Measurements from ENCODE around the gene GPN2. TPM values are rescaled to one million over a fixed set of nuclear protein-coding genes. Genes with fewer than 3 reads are reported as not detected.
"Not testable (repeated sequence)": the region's sequence is repeated elsewhere in the genome, so short reads cannot be mapped to it uniquely, and the experiment has no call there.

The GPN2 gene
- total RNA-seq, 1 donor from 2014 or later: 14.6 TPM

DNA sequence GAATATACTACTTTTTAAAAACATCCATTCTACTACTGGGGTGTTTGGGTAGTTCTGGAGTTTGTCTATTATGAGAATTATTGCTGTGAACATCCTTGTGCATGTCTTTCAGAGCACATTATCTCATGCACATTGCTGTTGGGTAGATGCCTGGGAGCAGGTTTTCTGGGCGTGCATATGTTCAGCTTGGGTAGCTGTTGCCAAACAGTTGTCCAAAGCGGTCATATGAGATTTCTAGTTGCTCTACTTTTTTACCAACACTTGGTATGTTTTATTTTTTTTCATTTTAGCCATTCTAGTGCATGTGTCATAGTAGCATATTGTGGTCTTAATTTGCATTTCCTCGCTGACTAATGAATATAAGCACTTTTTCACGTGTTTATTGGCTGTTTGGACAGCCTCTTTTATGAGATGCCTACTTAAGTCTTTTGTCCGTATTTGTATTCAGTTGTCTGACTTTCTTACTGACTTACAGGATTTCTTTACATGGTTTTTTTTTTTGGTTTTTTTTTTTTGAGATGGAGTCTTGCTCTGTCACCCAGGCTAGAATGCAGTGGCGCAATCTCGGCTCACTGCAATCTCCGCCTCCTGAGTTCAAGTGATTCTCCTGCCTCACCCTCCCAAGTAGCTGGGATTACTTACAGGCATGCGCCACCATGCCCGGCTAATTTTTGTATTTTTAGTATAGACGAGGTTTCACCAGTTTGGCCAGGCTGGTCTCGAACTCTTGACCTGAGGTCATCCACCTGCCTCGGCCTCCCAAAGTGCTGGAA lies 45.5 kb downstream of the GPN2 start:
- TF ChIP-seq, protein P1, sequence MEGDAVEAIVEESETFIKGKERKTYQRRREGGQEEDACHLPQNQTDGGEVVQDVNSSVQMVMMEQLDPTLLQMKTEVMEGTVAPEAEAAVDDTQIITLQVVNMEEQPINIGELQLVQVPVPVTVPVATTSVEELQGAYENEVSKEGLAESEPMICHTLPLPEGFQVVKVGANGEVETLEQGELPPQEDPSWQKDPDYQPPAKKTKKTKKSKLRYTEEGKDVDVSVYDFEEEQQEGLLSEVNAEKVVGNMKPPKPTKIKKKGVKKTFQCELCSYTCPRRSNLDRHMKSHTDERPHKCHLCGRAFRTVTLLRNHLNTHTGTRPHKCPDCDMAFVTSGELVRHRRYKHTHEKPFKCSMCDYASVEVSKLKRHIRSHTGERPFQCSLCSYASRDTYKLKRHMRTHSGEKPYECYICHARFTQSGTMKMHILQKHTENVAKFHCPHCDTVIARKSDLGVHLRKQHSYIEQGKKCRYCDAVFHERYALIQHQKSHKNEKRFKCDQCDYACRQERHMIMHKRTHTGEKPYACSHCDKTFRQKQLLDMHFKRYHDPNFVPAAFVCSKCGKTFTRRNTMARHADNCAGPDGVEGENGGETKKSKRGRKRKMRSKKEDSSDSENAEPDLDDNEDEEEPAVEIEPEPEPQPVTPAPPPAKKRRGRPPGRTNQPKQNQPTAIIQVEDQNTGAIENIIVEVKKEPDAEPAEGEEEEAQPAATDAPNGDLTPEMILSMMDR (conservative IDR thresholded peaks at IDR 0.05; ENCODE audit: low read depth, low read length): no peak
- no peak overlapping the region for H3K4me3 ChIP-seq (ENCODE audit: low read depth, low read length)
- DNase-seq (ENCODE audit: low read depth): no peak

DNA sequence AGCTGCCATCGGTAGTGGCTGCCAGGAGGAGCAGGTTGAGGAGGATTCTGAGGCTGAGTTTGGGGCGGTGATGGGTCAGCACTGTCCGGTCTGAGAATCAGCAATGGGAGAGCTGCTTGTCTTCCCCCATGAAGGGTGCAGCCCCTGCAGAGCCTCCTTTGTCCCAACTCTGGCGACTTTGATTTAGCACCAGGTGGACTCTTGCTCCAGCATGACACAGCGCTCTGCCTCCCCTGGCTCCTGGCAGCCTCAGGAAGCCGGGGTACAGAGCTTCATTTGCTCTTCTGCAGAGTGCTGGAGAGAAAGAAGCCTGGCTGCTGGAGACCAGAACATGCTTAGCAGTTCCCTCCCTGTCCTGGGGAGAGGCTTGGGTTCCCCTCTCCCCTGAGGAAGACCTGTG lies 50.3 kb downstream of the GPN2 start:
- TF ChIP-seq, protein P1 (conservative IDR thresholded peaks at IDR 0.05; ENCODE audit: low read depth, low read length): no peak
- no peak overlapping the region for H3K4me3 ChIP-seq (ENCODE audit: low read depth, low read length)
- DNase-seq (ENCODE audit: low read depth): no peak

DNA sequence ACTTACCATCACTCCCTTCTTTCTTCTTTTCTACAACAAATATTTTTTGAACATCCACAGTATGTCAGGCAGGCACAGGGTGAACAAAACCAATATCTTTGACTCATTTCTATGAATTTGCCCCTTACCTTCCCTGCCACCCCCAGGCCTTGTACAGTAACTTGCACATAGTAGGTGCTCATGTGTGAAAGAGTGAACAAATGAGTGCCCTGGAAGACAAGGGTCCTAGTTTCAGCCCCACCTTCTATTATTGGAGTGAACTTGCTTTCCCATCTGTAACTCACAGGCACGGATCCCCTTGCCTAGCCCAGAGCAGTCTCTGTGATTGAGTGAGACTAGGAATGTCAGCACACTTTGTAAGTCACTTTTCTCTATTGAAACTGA lies 50.8 kb downstream of the GPN2 start:
- no peak for DNase-seq (ENCODE audit: low read depth)
- H3K4me3 ChIP-seq (ENCODE audit: low read depth, low read length): no peak overlapping the region
- TF ChIP-seq, protein P1 (conservative IDR thresholded peaks at IDR 0.05; ENCODE audit: low read depth, low read length): no peak

DNA sequence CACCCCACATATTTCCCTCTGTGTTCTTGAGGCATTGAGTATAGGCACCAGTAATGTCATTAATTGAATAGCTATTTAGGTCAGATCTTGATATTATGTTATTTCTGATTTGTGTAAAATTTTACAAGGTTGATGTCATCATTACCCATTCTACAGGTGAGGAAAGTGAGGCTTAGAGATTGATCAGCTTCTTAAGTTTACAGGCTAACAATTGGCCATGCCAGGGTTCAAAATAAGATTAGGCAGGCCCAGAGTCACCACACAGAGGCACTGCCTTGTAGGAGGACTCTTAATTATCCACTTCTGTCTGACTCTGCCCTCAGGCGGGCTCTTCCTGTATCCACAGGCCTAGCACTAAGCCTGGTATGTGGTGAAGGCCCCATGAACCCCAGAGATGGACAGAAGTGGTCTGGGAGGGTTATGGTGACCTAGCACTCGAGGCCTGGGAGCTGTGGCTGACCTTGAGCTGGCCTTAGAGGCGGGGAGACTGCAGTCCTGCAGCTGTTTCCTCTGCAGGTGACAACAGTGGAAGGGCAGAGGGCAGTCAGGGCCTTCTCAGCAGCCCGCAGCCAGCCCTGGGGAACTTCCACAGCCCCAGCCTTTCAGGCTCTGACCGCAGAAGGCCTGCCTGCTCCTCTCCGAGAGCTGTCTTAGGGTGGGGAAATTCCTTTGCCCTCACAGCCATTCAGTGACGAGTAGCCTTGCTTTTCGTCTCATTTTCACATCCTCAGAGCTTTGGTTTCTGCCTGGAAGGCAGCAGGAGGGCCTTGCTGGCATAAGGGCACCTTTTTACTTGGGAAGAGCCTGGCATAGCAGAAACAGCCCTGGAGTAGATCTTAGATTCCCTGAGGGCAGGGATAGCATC lies 51.4 kb downstream of the GPN2 start:
- no peak for DNase-seq (ENCODE audit: low read depth)
- H3K4me3 ChIP-seq (ENCODE audit: low read depth, low read length): no peak overlapping the region
- TF ChIP-seq, protein P1 (conservative IDR thresholded peaks at IDR 0.05; ENCODE audit: low read depth, low read length): no peak

DNA sequence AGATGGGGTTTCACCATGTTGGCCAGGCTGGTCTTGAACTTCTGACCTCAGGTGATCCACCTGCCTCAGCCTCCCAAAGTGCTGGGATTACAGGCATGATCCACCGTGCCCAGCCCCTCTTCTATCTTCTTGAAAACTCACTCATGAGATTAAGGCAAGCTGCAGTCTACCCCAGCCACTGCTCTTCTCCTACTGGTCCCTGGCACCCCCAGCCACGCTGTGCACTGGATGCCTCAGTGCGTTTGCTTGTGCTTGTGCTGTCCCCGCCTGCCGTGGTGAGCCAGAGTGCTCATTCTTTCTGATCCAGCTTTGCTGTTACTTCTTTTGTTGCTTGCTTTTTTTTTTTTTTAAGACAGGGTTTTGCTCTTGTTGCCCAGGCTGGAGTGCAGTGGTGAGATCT lies 52.4 kb downstream of the GPN2 start:
- not testable (repeated sequence) for DNase-seq (ENCODE audit: low read depth); H3K4me3 ChIP-seq (ENCODE audit: low read depth, low read length)

DNA sequence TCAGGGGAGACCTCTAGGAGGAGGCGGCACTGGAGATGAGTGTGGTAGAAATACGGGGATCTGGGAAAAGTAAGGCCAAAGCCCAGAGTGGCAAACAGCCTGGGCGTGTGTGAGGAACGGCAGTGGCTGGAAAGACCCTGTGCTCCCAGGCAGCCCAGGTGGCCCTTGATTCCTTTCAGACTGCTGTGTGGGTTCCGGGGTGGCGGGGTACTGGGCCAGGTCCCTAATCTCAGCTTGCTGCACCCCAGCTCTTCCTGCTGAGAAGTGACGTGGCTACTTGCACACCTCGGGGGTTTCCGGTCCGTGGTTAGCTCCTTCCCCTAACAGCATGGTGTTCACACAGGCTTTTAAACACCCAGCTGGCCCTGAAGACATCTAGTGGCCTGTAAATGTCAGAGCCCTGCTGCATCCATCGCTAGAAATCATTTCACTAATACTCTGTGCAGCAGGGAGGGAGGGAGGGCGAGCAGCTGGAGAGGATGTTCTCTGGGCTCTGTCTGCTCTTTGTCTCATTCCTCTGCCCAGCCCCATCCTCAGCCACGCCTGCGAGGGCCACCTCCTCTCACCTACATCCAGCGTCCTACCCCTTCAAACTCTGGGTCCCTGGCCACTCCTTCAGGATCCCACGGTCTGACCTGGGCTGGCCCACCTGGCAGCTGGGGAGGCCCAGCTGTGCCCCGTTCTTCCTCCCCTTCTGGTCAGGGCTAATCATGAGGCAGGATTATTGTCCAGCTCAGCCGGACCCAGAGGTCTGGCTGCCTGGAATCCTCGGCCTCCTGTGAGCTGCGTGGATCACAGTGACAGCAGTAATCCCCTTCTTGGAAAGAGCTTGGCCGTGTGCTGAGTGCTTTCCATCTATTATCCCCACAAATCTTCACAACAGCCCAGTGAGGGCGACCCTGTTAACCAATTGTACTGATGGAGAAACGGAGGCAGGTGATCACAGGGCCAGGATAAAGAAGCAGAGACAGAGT lies 56.4 kb downstream of the GPN2 start:
- TF ChIP-seq, protein P1 (conservative IDR thresholded peaks at IDR 0.05; ENCODE audit: low read depth, low read length): no peak
- no peak for DNase-seq (ENCODE audit: low read depth)
- no peak overlapping the region for H3K4me3 ChIP-seq (ENCODE audit: low read depth, low read length)
